GM12873 (cell line): ENCODE results near the gene GUCY1A1.

Experiments used
- TF ChIP-seq, protein P1 (sequence below): IDR thresholded peaks from 2 replicates; pipeline ENCODE4 v1.5.1; 2012; ENCODE audit warnings: low read depth, mild to moderate bottlenecking, moderate library complexity, low read length, control low read depth; ENCODE audit not compliant: insufficient read depth; ENCODE audit errors: missing control alignments

The GUCY1A1 gene

DNA sequence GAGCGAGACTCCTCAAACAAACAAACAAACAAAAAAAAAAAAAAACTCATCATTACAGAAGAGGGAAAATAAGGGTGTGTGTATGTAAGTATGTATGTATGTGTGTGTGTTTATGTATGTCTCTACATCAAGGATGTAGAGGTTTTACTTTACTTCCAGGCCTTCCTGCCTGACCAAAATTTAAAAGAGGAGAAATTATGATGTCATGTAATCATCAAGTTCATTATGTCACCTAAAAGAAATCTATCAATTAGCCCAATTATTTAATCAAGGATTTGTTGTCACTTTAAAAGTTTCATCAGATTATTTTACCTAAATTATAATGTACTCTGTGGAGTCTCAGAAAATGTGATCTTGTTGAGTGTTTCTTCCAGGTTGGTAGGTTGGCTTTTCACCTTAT is 21.6 kb downstream of the GUCY1A1 start:
- TF ChIP-seq, protein P1, sequence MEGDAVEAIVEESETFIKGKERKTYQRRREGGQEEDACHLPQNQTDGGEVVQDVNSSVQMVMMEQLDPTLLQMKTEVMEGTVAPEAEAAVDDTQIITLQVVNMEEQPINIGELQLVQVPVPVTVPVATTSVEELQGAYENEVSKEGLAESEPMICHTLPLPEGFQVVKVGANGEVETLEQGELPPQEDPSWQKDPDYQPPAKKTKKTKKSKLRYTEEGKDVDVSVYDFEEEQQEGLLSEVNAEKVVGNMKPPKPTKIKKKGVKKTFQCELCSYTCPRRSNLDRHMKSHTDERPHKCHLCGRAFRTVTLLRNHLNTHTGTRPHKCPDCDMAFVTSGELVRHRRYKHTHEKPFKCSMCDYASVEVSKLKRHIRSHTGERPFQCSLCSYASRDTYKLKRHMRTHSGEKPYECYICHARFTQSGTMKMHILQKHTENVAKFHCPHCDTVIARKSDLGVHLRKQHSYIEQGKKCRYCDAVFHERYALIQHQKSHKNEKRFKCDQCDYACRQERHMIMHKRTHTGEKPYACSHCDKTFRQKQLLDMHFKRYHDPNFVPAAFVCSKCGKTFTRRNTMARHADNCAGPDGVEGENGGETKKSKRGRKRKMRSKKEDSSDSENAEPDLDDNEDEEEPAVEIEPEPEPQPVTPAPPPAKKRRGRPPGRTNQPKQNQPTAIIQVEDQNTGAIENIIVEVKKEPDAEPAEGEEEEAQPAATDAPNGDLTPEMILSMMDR = no peak

DNA sequence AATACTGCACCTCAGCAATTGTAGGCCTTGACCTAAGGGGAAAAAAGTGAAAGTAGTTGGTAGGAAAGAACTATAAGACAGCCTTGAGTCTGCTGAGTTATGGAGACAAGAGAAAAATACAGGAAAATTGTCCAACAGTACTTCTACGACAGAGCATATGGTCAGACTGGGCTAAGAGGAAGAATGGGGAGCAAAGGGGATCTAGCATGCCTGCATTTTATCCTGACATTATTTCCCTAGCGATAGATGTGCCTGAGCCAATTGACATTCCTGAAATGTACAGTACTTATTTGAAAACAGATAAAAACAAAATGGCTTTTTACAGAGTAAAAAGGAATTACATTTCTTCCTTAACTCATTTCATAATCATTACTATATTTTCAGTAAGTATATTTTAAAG is 22.2 kb downstream of the GUCY1A1 start:
- TF ChIP-seq, protein P1 = no peak

DNA sequence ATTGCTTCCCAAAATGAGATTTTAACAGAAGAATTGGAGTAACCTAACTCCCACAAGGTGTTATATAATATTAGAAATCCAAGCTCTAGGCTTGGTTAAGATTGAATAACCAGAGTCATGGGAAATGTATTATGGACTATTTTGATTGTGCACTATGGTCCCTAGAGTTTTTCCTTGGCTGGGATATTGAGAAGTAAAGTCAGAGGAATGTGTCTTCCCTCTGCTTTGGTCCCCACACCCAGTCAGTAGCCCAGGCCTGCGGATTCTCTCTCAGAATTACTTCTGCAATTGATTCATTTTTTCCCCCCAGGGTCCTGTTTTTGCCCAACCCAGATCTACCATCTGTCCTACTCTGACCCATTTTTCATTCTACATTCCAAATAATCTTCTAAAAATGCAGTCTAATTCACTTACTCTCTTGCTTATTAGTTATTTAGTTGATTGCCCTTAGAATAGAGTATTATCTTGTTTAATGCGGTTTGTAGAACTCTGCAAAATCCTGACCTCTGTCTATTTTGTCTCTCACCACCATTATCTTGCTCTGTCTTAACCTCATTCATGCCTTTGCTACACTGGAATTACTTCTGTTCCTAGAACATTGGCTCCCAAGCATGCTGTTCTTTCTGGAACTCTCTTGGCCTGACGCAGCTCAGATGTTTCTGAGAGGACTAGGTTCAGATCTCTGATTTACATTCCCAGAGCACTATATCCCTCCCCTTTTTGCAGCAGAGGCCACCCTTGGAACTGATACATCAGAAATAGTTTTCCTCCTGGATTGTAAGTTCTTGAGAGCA is 23.6 kb downstream of the GUCY1A1 start:
- TF ChIP-seq, protein P1 = no peak

DNA sequence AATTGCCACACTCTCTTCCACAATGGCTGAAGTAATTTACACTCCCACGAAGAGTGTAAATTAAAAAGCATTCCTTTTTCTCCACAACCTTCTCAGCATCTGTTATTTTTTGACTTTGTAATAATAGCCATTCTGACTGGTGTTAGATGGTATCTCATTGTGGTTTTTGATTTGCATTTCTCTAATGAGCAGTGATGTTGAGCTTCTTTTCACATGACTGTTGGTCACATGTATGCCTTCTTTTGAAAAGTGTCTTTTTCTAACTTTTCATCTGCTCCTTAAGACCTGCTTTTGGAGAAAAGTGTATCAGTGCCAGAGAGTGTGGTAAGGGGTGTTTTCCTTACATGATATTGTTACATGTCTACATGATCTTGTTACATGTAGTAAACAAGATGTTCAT is 25.7 kb downstream of the GUCY1A1 start:
- TF ChIP-seq, protein P1 = no peak

DNA sequence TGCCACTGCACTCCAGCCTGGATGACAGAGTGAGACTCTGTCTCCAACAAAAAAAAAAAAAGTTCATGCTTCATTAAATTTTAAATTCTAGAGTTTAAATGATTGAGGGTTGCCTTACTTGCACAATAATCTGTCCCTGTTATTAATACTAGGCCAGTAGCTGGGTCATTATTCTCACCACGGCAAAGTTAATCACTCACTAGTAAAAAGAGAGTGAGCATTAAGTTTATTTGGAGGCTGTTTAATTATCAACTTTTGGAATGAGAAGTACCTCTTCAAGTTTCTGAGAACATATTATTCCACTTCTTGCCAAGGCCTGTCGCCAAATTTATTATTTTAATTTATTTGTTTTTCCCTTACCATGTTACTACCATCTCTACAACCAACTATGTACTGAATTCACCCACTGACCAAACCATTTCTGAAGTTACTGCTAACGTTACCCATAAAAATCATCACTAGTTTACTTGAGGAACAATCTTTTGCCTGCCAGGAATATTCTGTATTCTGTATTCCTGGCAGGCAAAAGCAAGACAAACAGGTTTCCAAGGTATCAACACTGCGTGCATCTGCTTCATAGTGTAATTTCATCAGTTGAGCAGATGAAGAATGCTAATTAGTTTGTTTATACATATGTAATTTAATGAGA is 26.5 kb downstream of the GUCY1A1 start:
- TF ChIP-seq, protein P1 = no peak

DNA sequence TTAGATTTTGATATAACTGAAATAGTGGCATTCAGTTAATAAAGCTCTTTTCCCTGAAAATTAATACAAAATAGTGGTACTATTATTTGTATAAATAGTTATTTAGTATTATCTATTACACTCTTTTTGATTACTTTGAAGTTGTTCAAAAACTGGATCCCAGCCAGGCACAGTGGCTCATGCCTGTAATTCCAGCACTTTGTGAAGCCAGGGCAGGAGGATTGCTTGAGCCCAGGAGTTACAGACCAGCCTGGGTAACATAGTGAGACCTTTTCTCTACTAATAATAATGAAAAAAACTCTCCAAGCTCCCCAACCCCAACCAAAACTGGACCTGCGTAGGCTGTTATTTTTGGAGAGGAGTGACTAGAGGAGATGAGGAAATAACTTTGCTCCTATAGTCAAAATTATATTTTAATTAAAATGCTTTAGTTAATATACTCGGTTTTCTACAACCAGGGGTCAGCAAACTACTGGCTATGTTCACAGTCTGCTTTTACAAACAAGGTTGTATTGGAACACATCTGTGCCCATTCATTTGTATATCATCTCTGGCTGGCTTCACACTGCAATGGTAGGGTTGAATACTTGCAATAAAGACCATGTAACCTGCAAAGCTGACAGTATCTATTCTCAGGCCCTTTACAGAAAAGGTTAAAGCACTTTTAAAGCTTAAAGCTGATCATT is 27.6 kb downstream of the GUCY1A1 start:
- TF ChIP-seq, protein P1 = no peak

DNA sequence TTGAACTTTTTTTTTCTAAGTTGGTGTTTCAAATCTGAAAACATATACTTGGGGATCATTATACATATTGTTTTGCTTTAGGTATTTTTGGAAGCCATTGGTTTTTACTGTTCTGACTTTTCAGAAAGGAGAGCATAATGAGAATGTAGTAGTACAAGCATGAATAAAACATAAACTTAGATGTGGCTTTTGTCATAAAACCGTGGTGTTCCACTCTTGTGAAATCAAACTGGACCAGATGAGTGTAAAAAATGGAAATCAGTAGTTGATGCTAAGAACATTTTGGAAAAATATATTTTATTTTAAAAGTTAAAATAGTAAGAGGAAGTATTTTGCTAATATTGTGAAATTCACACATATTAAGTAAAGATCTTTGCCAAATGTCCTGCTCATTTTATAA is 29.6 kb downstream of the GUCY1A1 start:
- TF ChIP-seq, protein P1 = no peak
